Jurkat, Clone E6-1 (cell line): ENCODE results near the gene VWDE.
A peak's percentile ranks its signal among the peaks of the same experiment; 100 is the strongest.

Experiments
- DNase-seq: peaks from one replicate; pipeline ENCODE4 v3.0.0-alpha.2; 2011; ENCODE audit warnings: low read depth, low spot score
- H3K4me3 ChIP-seq: 2 replicates; pipeline ENCODE4 v1.5.1; 2011; ENCODE audit warnings: mild to moderate bottlenecking, low read length, control low read depth, moderate library complexity

The VWDE gene

GRCh38 chr7:12358694-12359093 lies 45.0 kb downstream of the VWDE start:
- H3K4me3 ChIP-seq: no peak overlapping the region
- DNase-seq: no peak

DNA sequence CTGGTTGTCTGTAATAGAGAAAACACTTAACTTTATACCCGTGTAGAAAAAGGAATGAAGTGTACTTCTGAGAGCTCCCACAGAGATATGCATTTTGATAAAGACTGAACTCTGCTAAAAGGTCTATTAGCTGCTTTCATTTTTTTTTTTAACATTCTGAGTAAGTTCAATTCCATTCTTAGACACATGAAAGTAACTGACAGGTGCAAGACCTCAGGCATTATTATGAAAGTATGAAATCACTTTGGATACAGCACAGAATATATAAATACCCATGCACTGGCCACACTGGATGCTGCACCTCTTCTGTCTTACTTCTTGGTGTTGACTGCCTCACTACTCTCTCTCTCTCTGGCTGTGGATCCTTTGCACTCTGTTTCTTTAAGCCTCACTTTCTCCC lies 46.2 kb downstream of the VWDE start:
- DNase-seq: peak; percentile 14
- H3K4me3 ChIP-seq: no peak overlapping the region

- no peak overlapping the region for H3K4me3 ChIP-seq
- DNase-seq: peak; percentile 59
Measured at GRCh38 chr7:12351843-12352242, 51.8 kb downstream of the VWDE start.

DNA sequence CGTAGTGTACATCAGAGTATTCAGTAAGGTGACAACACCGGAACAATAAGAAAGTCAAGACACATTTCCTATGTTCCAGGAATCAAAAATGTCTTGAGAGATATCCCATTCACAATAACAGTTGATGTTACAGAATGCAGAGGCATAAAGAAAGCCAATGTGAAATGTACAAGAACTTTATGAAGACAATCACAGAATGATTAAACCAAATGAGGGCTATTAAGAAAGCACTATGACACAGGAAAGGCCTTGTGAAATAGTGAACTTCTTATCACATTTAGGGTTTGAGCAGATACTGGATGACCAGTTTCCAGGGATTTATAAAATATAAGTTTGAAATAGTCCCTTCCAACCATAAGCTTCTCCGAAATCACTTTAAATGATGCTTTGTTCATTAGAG lies 52.7 kb downstream of the VWDE start:
- H3K4me3 ChIP-seq: no peak overlapping the region
- no peak for DNase-seq

GRCh38 chr7:12337095-12337494 lies 66.6 kb downstream of the VWDE start:
- DNase-seq: no peak
- no peak overlapping the region for H3K4me3 ChIP-seq

DNA sequence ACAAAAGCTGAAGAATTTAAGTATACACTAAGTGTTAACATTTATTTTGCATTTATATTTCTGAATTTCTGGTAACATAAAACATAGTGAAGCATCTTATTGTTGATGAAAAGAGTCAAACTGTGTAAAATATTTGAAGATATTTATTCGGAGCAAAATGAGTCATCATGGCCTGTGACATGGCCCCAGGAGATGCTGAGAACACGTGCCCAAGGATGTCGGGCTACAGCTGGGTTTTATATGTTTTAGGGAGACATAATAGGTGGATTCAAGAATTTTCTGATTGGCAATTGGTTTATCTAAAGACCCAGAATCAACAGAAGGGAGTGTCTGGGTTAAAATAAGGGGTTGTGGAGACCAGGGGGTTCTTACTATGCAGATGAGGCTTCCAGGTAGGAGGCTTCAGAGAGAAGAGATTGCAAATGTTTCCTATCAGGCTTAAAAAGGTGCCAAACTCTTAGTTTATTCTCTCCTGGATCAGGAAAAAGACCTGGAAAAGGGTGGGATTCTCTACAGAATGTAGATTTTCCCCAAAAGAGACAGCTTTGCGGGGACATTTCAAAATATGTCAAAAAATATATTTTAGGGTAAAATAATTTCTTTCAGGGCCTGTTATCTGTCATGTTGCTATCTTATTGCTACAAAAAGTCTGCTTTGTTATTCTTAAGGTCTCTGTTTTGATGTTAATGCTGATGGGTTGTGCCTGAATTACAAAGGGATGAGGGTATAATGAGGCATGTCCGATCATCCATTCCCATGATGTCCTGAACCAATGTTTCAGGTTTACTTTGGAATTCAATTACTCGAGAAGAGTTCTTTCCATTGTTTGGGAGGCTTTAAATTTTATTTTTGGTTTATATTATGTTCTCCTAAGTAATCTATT lies 74.5 kb downstream of the VWDE start:
- DNase-seq: no peak
- H3K4me3 ChIP-seq: no peak overlapping the region

- no peak for DNase-seq
- H3K4me3 ChIP-seq: no peak overlapping the region
Measured at GRCh38 chr7:12327922-12328321, 75.7 kb downstream of the VWDE start.

DNA sequence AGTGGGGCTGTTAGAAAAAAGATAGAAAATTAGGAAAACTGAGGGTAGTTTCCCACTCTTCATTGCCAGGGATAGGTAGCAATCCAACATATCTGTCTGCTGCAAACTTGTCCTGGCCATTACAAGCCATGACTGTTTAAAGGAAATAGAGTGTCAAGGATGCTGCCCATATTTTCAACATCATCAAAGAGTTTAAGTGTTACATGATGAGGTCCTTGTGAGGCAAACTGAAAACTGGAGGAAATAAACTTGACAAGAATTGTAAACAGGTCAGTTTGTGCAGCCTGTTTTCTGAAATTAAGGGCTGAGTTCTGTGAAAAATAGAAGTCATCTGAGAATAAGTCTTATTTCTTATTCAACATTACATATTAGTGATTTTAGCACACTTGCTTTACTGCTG lies 78.0 kb downstream of the VWDE start:
- H3K4me3 ChIP-seq: no peak overlapping the region
- no peak for DNase-seq

- no peak overlapping the region for H3K4me3 ChIP-seq
- DNase-seq: no peak
Measured at GRCh38 chr7:12323415-12323814, 80.2 kb downstream of the VWDE start.

GRCh38 chr7:12322903-12323300 lies 80.8 kb downstream of the VWDE start:
- H3K4me3 ChIP-seq: no peak overlapping the region
- DNase-seq: no peak

DNA sequence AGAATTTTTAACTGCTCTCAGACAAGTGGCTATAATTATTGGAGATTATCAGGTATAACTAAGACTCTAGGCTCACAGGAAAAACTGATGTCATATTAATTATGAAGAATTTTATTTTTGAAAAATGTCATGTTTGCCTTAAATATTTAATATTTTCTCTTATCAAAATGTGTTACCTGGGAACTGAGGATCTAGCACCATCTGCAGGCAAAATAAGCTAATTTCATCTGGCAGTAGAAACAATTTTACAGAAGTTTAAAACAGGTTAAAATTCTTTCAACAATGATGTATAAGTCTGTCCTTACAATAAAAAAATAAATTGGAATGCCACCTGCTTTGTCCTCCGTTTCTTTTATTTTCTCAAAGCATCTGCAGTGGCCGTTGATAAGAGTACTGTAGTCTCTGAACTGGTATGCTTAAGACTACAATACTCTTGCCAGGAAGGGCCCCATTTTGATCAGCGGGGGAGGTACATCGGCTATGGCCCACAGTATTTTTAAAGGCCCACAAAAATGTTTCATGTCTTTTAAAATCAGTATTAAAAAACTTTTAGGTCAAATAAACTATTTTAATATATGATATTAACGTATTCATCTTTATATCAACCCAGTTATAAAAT lies 81.3 kb downstream of the VWDE start:
- no peak overlapping the region for H3K4me3 ChIP-seq
- no peak for DNase-seq

DNA sequence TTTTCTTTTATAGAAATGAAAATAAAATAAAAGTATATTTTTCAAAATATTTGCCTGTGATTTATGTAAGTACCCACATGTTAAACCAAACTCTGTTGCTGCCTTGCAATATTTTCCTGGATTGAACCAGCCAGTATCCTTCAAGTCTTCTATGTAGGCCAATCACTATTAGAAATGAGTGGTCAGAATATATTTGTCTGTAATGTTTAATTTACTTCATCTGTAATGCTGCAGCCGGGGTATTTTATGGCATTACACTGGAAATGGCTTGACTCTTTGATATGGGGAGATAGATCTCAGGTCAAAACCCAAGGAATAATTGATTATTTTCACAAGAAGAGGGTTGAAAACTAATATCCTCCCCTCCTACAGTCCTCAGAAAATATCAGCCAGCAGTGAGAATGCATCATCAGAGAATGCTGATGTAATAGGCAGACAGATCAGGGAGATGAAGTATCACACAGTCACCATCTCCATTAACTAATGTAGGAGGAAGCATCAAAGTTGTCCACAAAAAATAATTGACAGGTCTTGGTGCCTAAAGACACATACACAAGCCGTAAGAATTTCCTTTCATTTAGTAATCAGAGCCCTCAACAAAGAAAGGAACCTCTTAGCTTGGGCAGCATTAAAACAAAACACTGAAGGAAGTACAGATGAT lies 82.5 kb downstream of the VWDE start:
- no peak for DNase-seq
- H3K4me3 ChIP-seq: no peak overlapping the region

DNA sequence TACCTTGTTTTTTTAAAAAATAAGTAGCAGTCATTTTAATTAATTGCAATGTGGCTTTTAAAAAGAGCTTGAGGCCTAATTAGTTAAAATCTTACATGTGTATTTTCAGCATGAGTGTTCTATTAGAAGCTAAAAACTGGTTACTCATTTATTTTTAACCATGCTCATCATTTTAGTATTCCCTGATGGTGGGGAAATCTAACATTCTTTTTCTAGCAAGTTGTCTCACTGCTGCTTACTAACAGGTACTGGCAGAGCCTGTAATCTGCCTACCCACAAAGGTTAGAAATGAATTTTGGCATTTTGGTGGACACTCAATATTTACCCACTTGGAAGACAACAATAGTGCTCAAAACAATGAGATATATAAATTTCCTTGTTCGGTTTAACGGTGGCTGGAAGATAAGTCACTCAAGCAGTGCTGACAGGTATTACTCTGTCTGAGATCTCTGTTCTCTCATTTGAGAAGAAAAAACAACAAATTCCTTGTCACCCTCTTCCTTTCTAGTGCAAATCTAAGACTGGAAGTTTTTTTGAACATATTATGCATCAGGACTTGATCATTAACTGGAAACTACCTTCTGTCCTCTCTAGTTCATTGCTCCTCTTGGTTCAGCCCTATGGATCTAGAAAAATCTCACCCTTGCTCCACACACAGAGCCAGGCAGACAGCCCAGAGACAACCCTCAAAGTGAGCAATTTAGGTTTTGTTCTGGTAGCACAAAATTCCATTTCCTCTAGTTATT lies 83.3 kb downstream of the VWDE start:
- no peak for DNase-seq
- H3K4me3 ChIP-seq: no peak overlapping the region

GRCh38 chr7:12317675-12318074 lies 86.0 kb downstream of the VWDE start:
- no peak for DNase-seq
- H3K4me3 ChIP-seq: no peak overlapping the region

DNA sequence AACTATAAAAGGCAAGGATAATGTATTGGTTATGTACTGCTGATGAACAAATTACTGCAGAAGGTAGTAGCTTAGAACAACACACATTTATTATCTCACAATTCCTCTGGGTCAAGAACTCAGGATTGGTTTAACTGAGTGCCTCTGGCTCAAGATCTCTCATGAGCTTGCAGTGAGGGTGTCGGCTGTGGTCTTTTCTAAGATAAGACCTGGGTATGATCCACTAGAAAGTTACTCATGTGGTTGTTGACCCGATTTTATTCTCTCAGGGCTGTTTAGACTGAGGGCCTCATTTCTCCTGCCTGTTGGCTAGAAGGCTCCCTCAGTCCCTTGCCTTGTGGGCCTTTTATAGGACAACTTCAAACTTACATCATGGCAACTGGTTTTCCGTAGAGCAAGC lies 86.7 kb downstream of the VWDE start:
- DNase-seq: no peak
- no peak overlapping the region for H3K4me3 ChIP-seq

DNA sequence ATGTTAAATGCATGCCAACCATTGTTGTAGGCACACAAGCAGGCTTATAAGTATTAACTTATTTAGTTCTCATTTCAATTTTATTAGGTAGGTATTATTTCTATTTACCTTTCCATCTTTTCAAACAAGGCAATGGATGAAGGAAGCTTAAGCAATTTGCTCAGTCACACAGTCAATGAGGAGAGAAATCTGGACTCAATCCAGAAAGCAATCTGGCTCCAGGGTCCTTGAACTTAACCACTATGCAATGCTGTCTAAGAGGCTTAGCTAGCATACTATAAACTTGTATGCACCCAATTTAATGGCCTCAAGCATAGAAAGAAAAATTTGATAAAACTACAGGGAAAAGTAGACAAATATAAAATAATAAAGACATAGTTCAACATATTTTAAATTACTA lies 88.6 kb downstream of the VWDE start:
- no peak overlapping the region for H3K4me3 ChIP-seq
- no peak for DNase-seq

- no peak for DNase-seq
- no peak overlapping the region for H3K4me3 ChIP-seq
Measured at GRCh38 chr7:12314199-12314598, 89.5 kb downstream of the VWDE start.

DNA sequence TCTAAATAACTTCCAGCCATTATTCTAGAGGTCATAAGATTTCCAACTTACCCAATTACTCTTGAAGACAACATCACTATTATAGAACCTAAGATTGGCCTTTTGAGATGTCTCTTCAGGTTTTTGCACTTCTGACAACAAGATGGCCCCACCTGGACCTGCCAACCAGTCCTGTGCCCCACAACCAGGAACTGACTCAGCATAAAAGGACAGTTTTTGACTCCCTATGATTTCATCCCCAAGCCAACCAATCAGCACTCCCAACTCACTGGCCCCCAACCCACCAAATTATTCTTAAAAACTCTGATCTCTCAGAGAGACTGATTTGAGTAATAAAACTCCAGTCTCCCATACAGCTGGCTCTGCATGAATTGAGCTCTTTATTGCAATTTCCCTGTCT lies 98.2 kb downstream of the VWDE start:
- H3K4me3 ChIP-seq: no peak overlapping the region
- DNase-seq: no peak

DNA sequence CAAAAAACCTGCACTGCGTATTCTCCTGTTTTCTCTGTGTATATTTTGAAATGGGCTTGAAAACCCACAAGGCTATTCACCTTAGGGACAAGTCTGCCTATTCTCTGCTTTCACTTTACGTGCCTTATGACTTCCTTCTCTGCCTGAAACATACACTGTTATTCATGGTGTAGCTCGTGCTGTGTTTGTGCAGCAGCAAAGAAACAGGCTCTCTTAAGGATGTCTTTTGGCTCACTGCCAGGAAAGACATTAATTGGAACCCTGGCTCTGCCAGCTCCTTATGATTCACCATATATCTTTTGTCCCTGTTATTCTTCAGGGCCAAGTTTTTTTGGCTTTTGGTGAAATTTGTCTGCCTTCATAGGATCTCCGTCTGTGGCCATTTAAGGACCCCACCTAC lies 100.2 kb downstream of the VWDE start:
- DNase-seq: no peak

DNA sequence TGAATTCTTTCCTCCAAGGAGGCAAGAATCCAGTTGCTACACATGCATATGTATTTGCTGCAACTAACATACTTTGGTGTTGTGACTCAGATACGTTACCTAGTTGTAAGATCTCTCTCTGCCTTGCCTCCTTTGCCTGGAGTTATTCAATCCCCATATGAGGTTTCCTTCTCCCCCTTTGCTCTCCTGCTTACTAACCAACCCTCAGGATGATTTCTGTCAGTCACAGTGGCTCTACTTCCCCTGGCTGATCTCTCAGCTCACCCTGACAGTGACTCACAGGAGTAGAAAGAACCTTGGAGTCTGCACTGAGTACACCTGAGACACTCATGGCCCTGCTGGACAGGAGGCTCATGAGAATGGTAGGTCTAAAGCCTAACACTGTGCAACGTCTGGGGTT lies 100.6 kb downstream of the VWDE start:
- DNase-seq: no peak
- H3K4me3 ChIP-seq: no peak overlapping the region

More for the DNA sequence above, 100.2 kb downstream of the VWDE start:
- H3K4me3 ChIP-seq: no peak overlapping the region
